Skin epidermis (tissue), 12 donors: ENCODE data around the gene FBXL4.
A peak's percentile ranks its signal among the peaks of the same experiment; 100 is the strongest.

Experiments used
- H3K27ac ChIP-seq, 21 experiments: fragments of 200-600 bp; sonication (generic) in 11 of 21; one replicate each; pipeline ENCODE4 v1.5.0; 2020; ENCODE audit warnings: mild to moderate bottlenecking in 3 of 21, inconsistent platforms in 2 of 21, moderate library complexity in 2 of 21
- H3K4me3 ChIP-seq, 7 experiments: fragments of 200-600 bp; sonication (generic) in 2 of 7; one replicate each; pipeline ENCODE4 v1.5.0; 2020; ENCODE audit warnings: inconsistent platforms in 2 of 7, mild to moderate bottlenecking in 2 of 7, moderate library complexity in 1 of 7

FBXL4 gene

DNA sequence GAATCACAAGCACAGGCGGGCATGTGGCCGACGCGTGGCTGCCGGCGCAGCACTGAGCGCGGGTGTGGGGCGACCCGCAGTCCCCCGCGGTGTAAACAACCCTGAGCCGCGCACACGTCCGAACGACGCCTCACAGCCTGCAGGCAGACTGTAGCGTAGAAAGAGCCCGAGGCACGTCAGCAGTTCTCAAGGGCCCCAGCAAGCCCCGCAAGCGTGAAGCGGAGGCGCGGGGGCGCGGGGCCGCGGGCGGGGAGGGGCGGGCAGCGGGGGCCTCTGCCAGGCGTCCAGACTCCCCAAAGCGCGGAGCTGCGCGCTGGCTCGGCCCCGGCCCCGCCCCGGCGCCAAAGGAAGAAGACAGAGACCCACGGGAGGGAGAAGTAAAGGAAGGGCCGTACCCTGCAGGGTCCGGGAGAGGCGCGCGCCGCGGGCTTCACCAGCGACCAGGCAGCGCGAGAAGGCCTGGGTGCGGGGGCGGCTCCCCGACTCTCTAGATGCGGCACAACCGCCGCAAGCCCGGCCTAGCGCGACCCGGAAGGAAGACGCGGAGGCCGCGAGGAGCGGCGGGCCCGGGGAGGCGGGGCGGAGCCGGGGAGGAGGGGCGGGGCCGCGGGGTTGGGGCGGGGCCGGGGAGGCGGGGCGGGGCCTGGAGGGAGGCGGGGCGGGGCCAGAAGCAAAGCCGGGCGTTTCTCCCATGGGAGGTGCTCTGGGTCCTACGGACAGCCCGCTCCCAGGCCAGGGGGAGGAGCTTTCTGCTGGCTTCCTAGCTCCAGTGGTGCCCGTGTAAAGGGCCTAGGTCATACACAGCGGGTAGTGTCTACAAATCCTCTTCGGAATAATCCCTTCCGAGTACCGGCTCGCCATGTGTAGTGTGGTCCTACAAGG, at the start of gene FBXL4:
TSS of gene FBXL4 (minus strand) at position 536 of the 882 bp plus-strand sequence. CDS start 20,958 bp downstream, outside the sequence.
- peak within 1 kb of the TSS; percentile 62 to 96 (median 89) for H3K27ac ChIP-seq
- H3K4me3 ChIP-seq: peak within 1 kb of the TSS; percentile 62 to 97 (median 83)

DNA sequence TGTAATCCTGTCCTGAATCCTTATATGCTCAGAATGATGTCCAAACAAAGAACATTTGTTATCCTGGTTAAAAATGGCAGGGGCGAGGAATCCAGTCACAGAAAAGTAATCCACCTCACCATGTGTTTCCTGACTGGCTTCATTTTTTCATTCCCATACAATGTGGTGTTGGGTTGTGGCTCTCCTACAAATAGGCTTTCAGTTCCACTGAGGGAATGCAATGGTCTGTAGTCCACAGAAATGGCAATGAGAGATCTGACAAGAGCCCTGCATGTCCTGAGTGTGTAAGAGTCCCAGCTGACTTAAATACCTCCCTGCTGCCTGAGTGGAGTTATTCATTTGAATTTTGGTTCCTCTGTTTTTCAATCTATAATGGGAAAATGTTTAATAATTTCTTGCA, 47.4 kb upstream of the FBXL4 start:
- H3K27ac ChIP-seq: no peak overlapping the region

GRCh38 chr6:98992535-98992934, 44.8 kb upstream of the FBXL4 start:
- Histone ChIP-seq H3K4me3 (no peak overlapping the region), H3K27ac (no peak overlapping the region)

More for the DNA sequence above, 47.4 kb upstream of the FBXL4 start:
- no peak overlapping the region for H3K4me3 ChIP-seq

- no peak overlapping the region for H3K4me3 ChIP-seq
- no peak overlapping the region for H3K27ac ChIP-seq
Observed at GRCh38 chr6:98986071-98986615, 38.4 kb upstream of the FBXL4 start.

GRCh38 chr6:98985391-98985790, 37.6 kb upstream of the FBXL4 start:
- no peak overlapping the region for H3K4me3 ChIP-seq
- H3K27ac ChIP-seq: no peak overlapping the region

- Histone ChIP-seq H3K27ac (no peak overlapping the region), H3K4me3 (no peak overlapping the region)
Observed at GRCh38 chr6:98984121-98984520, 36.4 kb upstream of the FBXL4 start.

DNA sequence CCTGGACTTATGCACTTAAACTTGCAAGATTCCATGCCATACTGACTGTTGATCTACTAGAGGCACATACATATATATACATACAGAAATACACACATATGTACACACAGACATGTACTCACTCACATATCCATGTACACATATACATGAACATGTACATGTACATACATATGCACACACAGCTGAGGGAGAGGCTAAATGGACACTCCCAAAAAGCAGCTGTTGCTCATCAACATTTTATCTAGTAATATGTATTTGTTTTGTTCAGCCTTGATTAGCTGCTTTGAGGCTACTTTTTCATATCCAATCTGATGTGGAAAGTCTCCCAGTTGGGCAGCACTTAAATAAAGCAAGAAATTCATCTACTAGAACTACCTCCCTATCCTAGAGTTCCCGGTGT, 33.7 kb upstream of the FBXL4 start:
- H3K4me3 ChIP-seq: no peak overlapping the region
- no peak overlapping the region for H3K27ac ChIP-seq

DNA sequence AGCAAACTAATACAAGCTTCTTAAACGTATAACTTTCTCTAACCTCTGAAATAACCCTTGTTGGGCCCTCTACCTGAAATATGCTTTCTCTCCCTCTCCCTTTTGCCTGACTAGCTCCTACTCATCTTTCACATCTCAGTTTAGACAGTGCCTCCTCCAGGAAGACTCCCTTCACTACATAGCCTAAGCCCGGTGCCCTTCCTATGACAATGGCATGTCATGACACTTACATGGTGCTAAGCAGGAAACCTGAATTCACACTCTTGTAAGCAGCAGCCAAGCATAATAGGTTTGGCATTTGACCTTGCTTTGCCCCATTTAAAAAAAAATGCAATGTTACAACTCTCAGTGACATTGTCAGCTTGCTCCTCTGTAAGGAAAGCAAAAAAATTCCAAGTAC, 33.1 kb upstream of the FBXL4 start:
- Histone ChIP-seq H3K4me3 (no peak overlapping the region), H3K27ac (no peak overlapping the region)

- no peak overlapping the region for H3K27ac ChIP-seq
- H3K4me3 ChIP-seq: no peak overlapping the region
Observed at GRCh38 chr6:98977671-98978292, 30.0 kb upstream of the FBXL4 start.

DNA sequence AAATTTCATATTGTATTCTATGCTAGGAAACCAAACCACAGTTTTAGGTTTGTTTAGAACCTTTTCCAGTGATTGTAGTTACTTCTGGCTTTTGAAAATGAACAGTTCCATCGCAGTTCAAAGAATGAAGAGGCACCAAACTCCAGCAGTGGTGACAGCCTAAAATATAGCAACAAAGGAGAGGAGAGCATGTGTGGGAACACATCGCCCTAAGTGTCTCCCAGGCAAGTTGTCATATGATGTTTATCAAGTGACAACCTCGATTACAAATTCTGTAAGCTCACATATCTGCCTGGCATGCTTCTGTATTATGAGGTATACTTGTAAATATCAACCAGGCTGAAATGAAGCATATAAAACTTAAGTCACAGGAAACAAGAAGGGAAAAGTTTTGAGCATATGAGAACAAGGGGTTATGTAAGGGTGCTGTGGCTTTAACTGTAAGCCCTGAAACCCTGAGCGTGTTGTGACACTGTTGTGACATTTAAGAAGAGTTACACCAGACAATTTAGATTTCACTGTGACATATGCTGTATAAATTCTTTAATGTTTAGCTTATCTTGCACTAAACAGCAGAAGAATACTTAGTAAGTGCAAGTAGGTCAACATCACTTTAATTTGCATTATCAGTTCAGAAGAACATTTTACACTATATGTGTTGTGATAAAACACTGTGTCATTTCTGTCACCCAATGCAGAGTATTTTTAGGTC, 29.1 kb upstream of the FBXL4 start:
- Histone ChIP-seq H3K4me3 (no peak overlapping the region), H3K27ac (no peak overlapping the region)

- no peak overlapping the region for H3K27ac ChIP-seq
- no peak overlapping the region for H3K4me3 ChIP-seq
Observed at GRCh38 chr6:98975421-98975820, 27.7 kb upstream of the FBXL4 start.

- Histone ChIP-seq H3K4me3 (no peak overlapping the region), H3K27ac (no peak overlapping the region)
Observed at GRCh38 chr6:98974309-98974708, 26.6 kb upstream of the FBXL4 start.

DNA sequence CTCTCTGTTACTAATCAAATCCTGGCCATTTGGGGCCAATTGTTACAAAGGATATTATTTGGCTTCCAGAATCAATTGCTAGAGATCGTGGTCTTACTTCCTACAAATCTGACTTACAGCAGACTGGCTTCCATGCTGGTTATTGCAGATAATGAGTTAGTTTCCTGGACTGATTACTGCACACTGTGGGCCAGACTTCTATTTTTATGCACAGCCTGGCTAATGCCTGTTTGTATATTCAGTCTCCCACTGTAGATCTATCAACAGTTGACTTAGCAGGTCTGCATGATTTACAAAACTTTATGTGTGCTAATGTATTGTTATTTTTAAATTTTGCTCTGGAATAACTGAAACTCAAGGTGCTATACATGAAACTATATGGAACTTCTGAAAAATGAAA, 25.8 kb upstream of the FBXL4 start:
- Histone ChIP-seq H3K4me3 (no peak overlapping the region), H3K27ac (no peak overlapping the region)

GRCh38 chr6:98971303-98971702, 23.6 kb upstream of the FBXL4 start:
- Histone ChIP-seq H3K4me3 (no peak overlapping the region), H3K27ac (no peak overlapping the region)

DNA sequence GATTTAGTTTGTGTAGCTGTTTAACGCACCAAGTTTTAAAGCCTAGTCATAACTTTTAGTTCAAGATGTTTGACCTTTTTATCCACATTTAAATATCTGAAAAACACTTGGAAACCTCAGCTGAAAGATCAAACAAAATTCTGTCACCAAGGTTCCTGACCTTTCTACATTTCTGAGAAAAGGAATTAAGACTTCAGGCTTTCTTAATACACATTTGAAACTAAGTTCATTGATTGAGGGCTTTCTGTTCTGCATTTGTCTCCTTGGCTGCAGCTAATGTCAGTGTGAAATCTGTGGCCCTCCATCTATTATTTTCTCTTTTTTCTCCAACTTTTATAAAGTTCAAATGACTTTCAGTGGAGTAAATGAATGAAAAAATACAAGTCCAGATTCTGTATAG, 22.7 kb upstream of the FBXL4 start:
- H3K4me3 ChIP-seq: no peak overlapping the region
- no peak overlapping the region for H3K27ac ChIP-seq

- Histone ChIP-seq H3K27ac (no peak overlapping the region), H3K4me3 (no peak overlapping the region)
Observed at GRCh38 chr6:98967616-98968015, 19.9 kb upstream of the FBXL4 start.

GRCh38 chr6:98959631-98960030, 11.9 kb upstream of the FBXL4 start:
- Histone ChIP-seq H3K4me3 (no peak overlapping the region), H3K27ac (no peak overlapping the region)

DNA sequence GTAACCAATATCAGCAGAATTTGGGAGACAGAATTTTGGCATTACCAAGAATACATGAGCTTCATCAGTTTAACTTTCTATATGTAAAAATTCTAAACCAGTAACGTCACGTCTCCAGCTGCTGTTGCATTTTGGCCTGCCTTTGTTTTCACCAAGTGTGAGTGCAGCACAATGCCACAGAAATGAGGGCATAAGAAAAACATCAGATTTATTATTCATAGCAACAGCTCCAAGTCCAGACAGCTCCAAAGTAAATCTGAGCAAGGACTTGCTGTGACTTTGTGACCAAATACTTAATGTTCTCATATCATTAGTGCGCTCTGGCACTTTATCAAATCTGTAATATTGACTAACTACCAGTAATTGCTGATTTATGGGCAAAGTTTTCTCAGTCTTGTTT, 11.0 kb upstream of the FBXL4 start:
- no peak overlapping the region for H3K4me3 ChIP-seq
- H3K27ac ChIP-seq: no peak overlapping the region

- H3K4me3 ChIP-seq: no peak overlapping the region
Observed at GRCh38 chr6:98957450-98957849, 9.7 kb upstream of the FBXL4 start.

DNA sequence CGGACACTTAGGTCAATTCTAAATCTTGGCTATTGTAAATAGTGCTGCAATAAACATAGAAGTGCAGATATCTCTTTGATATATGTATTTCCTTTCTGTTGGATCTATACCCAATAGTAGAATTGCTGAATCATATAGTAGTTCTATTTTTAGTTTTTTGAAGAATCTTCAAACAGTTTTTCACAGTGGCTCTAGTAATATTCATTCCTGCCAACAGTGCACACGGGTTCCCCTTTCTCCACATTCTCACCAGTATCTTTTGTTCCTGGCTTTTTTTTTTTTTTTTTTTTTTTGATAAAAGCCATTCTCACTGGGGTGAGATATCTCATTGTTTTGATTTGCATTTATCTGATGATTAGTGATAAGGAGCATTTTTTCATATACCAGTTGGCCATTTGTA, 1.8 kb upstream of the FBXL4 start:
- H3K4me3 ChIP-seq: no peak overlapping the region

More at GRCh38 chr6:98957450-98957849, 9.7 kb upstream of the FBXL4 start:
- H3K27ac ChIP-seq: no peak overlapping the region

More for the DNA sequence above, 1.8 kb upstream of the FBXL4 start:
- H3K27ac ChIP-seq: no peak overlapping the region
